ENCODE data around the gene VTI1A. TPM values are rescaled to one million over a fixed set of nuclear protein-coding genes. Genes with fewer than 3 reads are reported as not detected.
A peak's percentile ranks its signal among the peaks of the same experiment; 100 is the strongest.

VTI1A gene
- total and polyA plus RNA-seq, 3 donors from 2014 or later, result 25.5 to 85.9 (median 63.4) TPM

- H3K4me3 ChIP-seq, result no peak overlapping the region
- H3K4me1 ChIP-seq, result peaks cover 4% of the 10 kb centered on the region
- no peak overlapping the region for H3K27ac ChIP-seq
- intact Hi-C loops (cut with DNase I; ENCODE audit: low total_unique reads), result no loop called here
- H3K9me3 ChIP-seq, result no peaks in the 10 kb centered on the region
- TF ChIP-seq CTCF (IDR thresholded peaks at IDR 0.05), result no peak
- peak; percentile 73 for DNase-seq
- no peaks in the 10 kb centered on the region for H3K27me3 ChIP-seq
- H3K36me3 ChIP-seq (ENCODE audit: low read depth, missing control alignments), result no peaks in the 10 kb centered on the region
- WGBS, 2 donors, result 48 to 50% methylated on average over 12 of the region's 12 CpGs
These were observed 308.6 kb downstream of the VTI1A start for GRCh38 chr10:112755446-112756234.

GRCh38 chr10:112756235-112756527 is 309.2 kb downstream of the VTI1A start:
- WGBS, 2 donors, result 37 to 51% methylated on average over 7 of the region's 7 CpGs
- Histone ChIP-seq H3K36me3 (ENCODE audit: low read depth, missing control alignments) (no peaks in the 10 kb centered on the region), H3K27ac (no peak overlapping the region), H3K27me3 (no peaks in the 10 kb centered on the region), H3K4me3 (no peak overlapping the region), H3K4me1 (peaks cover 4% of the 10 kb centered on the region), H3K9me3 (no peaks in the 10 kb centered on the region)
- TF ChIP-seq POLR2A (IDR thresholded peaks at IDR 0.05) (no peak), CTCF (IDR thresholded peaks at IDR 0.05) (no peak)
- intact Hi-C loops (cut with DNase I; ENCODE audit: low total_unique reads), result no loop called here
- no peak for DNase-seq

DNA sequence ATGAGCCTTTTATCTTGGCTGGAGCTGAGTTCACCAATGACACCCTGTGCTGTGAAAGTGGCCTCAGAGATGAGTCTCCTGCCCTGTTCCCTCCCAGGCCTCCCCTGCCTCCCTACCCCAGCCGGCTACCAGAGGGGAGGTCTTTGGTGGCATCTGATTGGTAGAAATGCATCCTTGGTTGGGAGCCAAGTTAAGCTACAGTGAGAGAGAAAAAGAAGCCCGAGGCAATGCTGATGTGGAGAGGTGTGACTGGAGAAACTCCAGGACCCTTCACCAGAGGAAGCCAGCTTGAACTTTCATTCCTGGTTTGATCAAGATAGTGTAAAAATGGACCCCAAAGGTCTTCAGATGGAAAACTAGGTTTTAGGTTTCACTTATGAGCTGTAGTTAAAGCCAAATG is 311.9 kb downstream of the VTI1A start:
- Histone ChIP-seq H3K27ac (no peak overlapping the region), H3K4me3 (no peak overlapping the region), H3K4me1 (peaks cover 4% of the 10 kb centered on the region), H3K27me3 (no peaks in the 10 kb centered on the region), H3K9me3 (no peaks in the 10 kb centered on the region), H3K36me3 (ENCODE audit: low read depth, missing control alignments) (no peaks in the 10 kb centered on the region)
- intact Hi-C loops (cut with DNase I; ENCODE audit: low total_unique reads), result no loop called here
- no peak for TF ChIP-seq POLR2A (IDR thresholded peaks at IDR 0.05)
- WGBS, 2 donors, result 83 to 86% methylated on average over 1 to 2 of the region's 2 CpGs
- no peak for DNase-seq

- Histone ChIP-seq H3K27ac (no peak overlapping the region), H3K36me3 (ENCODE audit: low read depth, missing control alignments) (no peaks in the 10 kb centered on the region), H3K4me1 (peaks cover 4% of the 10 kb centered on the region), H3K27me3 (no peaks in the 10 kb centered on the region), H3K4me3 (no peak overlapping the region), H3K9me3 (no peaks in the 10 kb centered on the region)
- intact Hi-C loops (cut with DNase I; ENCODE audit: low total_unique reads), result no loop called here
- WGBS, 2 donors, result 91 to 95% methylated on average over 7 of the region's 7 CpGs
- no peak for TF ChIP-seq CTCF (IDR thresholded peaks at IDR 0.05)
- no peak for TF ChIP-seq POLR2A (IDR thresholded peaks at IDR 0.05)
- no peak for DNase-seq
These were observed 312.5 kb downstream of the VTI1A start for GRCh38 chr10:112759496-112759895.

GRCh38 chr10:112761256-112761655 is 314.2 kb downstream of the VTI1A start:
- no peaks in the 10 kb centered on the region for H3K9me3 ChIP-seq
- no peaks in the 10 kb centered on the region for H3K36me3 ChIP-seq (ENCODE audit: low read depth, missing control alignments)
- no peak for DNase-seq
- no peak overlapping the region for H3K4me3 ChIP-seq
- 93 to 94% methylated on average over 3 of the region's 3 CpGs for WGBS, 2 donors
- intact Hi-C loops (cut with DNase I; ENCODE audit: low total_unique reads), result no loop called here
- H3K27ac ChIP-seq, result no peak overlapping the region
- H3K27me3 ChIP-seq, result no peaks in the 10 kb centered on the region
- H3K4me1 ChIP-seq, result no peaks in the 10 kb centered on the region
- no peak for TF ChIP-seq POLR2A (IDR thresholded peaks at IDR 0.05)
- TF ChIP-seq CTCF (IDR thresholded peaks at IDR 0.05), result no peak
